Central memory CD8-positive, alpha-beta T cell (primary cell): ENCODE results near the gene ZSWIM6.
A peak's percentile ranks its signal among the peaks of the same experiment; 100 is the strongest.

Experiments
- ATAC-seq: fragments of 150-1000 bp; cut with Tn5 transposase; replicated peaks from 2 replicates; pipeline ENCODE4 v1.10.0; 2022; ENCODE audit warnings: mild to moderate bottlenecking, moderate FRiP score, moderate number of reproducible peaks; ENCODE audit not compliant: poor library complexity, severe bottlenecking; ENCODE audit errors: extremely low read depth
- DNase-seq, 2 donors: peaks; one replicate each; pipeline ENCODE4 v3.0.0; 2021; ENCODE audit warnings: low spot score in 2 of 2
- H3K27ac Mint-ChIP-seq: one replicate; pipeline ENCODE4 v1.8.0; 2022; ENCODE audit warnings: low read depth, mild to moderate bottlenecking, moderate library complexity, mixed read lengths
- H3K27me3 Mint-ChIP-seq: one replicate; pipeline ENCODE4 v1.8.0; 2022; ENCODE audit warnings: mixed read lengths
- H3K36me3 Mint-ChIP-seq: one replicate; pipeline ENCODE4 v1.8.0; 2022; ENCODE audit warnings: mild to moderate bottlenecking, moderate library complexity, mixed read lengths; ENCODE audit not compliant: insufficient read depth
- H3K4me1 Mint-ChIP-seq: one replicate; pipeline ENCODE4 v1.8.0; 2022; ENCODE audit warnings: mixed read lengths
- H3K4me3 Mint-ChIP-seq: one replicate; pipeline ENCODE4 v1.8.0; 2022; ENCODE audit warnings: mild to moderate bottlenecking, moderate library complexity, mixed read lengths
- H3K9me3 Mint-ChIP-seq: one replicate; pipeline ENCODE4 v1.8.0; 2022; ENCODE audit warnings: mixed read lengths

The ZSWIM6 gene

DNA sequence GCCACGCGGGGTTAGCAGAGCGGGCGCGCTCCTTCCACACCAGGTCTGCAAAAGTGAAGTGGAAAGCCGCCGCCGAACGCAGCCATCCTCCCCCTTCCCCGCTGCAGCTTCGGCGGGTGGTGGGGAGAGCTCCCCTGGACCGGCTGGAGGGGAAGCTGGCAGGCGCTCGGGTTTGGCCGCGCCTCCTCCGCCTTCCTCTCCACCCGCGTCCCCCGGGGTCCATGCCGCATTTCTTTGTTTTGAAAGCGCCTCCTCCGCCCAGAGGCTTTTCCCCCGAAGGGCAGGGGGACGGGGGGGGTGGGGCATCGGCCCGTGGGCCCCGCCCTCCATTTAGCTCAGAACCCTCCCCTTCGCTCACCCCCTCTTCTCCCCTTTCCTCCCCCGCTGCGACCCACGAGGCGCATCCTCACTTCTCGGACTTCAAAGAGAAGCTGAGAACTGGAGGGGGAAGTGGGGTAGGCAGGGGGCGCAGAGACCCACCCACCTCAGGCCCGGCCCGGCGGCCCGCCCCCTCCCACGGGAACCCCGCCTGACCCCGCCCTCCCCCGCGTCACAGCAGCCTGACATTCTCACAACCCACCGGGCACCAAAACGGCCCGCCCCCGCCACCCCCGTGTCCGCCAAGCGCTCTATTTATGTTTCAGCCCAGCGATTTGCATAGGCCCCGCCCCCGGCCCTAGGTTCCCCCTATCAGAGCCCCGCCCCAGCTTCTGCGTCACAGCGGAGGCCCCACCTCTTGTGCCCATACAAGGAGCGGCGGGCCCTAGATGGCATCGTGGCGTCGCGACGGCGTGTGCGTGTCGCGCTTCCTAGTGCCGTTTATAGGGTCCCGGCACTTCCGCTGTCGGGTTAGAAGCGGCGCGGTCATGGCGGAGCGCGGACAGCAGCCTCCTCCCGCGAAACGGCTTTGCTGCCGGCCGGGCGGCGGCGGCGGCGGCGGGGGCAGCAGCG is at the start of gene ZSWIM6:
Gene ZSWIM6, plus strand, starts transcription at position 852 of the 951 bp plus-strand sequence. Its CDS starts 15 bp downstream, at position 867.
- H3K9me3 Mint-ChIP-seq, result no peaks in the 10 kb centered on the region
- DNase-seq (peak; percentile 98 to 99), ATAC-seq (peak; percentile 73)
- H3K27ac Mint-ChIP-seq, result peak within 1 kb of the TSS; percentile 98
- peaks cover 66% of the 10 kb centered on the region for H3K4me1 Mint-ChIP-seq
- H3K4me3 Mint-ChIP-seq, result peak within 1 kb of the TSS; percentile 97
- H3K27me3 Mint-ChIP-seq, result no peaks in the 10 kb centered on the region
- H3K36me3 Mint-ChIP-seq, result peaks cover 26% of the 10 kb centered on the region

- no peak overlapping the region for H3K4me3 Mint-ChIP-seq
- no peaks in the 10 kb centered on the region for H3K4me1 Mint-ChIP-seq
- H3K27ac Mint-ChIP-seq, result no peak overlapping the region
- no peaks in the 10 kb centered on the region for H3K9me3 Mint-ChIP-seq
- no peaks in the 10 kb centered on the region for H3K27me3 Mint-ChIP-seq
- ATAC-seq (no peak), DNase-seq (no peak)
- H3K36me3 Mint-ChIP-seq, result no peaks in the 10 kb centered on the region
Measured at GRCh38 chr5:61283471-61283870, 48.6 kb upstream of the ZSWIM6 start.

GRCh38 chr5:61285531-61285930 is 46.5 kb upstream of the ZSWIM6 start:
- no peak overlapping the region for H3K27ac Mint-ChIP-seq
- H3K36me3 Mint-ChIP-seq, result no peaks in the 10 kb centered on the region
- no peaks in the 10 kb centered on the region for H3K4me1 Mint-ChIP-seq
- DNase-seq (no peak), ATAC-seq (no peak)
- no peak overlapping the region for H3K4me3 Mint-ChIP-seq
- H3K9me3 Mint-ChIP-seq, result no peaks in the 10 kb centered on the region
- H3K27me3 Mint-ChIP-seq, result no peaks in the 10 kb centered on the region

GRCh38 chr5:61286446-61287132 is 45.5 kb upstream of the ZSWIM6 start:
- no peaks in the 10 kb centered on the region for H3K27me3 Mint-ChIP-seq
- H3K27ac Mint-ChIP-seq, result no peak overlapping the region
- ATAC-seq, result no peak

GRCh38 chr5:61287474-61287873 is 44.6 kb upstream of the ZSWIM6 start:
- Mint-ChIP-seq H3K4me3 (no peak overlapping the region), H3K4me1 (peaks cover 6% of the 10 kb centered on the region), H3K27me3 (no peaks in the 10 kb centered on the region)

More at GRCh38 chr5:61286446-61287132, 45.5 kb upstream of the ZSWIM6 start:
- Mint-ChIP-seq H3K36me3 (no peaks in the 10 kb centered on the region), H3K4me3 (no peak overlapping the region), H3K9me3 (no peaks in the 10 kb centered on the region), H3K4me1 (peaks cover 6% of the 10 kb centered on the region)
- DNase-seq, result no peak

DNA sequence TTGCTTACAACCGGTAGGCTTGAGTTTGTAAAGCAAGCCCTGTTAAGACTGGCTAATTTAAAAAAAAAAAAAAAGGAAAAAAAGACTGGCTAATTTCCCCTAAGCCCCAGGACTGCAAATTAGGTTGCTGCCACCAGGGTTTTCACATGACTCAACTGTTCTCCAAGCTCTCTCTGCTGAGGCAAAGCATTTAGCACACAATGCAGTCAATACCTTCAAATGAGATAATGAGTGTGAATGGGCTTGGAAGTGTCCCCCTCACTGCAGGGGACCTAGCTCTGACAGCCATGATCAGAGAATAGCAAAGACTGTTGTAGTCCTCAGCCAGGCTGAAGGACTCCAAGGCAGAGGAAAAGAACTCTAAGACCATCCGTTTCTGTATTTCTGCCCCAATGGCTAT is 42.8 kb upstream of the ZSWIM6 start:
- no peaks in the 10 kb centered on the region for H3K36me3 Mint-ChIP-seq
- H3K9me3 Mint-ChIP-seq, result no peaks in the 10 kb centered on the region
- ATAC-seq (no peak), DNase-seq (no peak)
- no peaks in the 10 kb centered on the region for H3K27me3 Mint-ChIP-seq
- peaks cover 6% of the 10 kb centered on the region for H3K4me1 Mint-ChIP-seq
- H3K27ac Mint-ChIP-seq, result no peak overlapping the region
- H3K4me3 Mint-ChIP-seq, result no peak overlapping the region

More at GRCh38 chr5:61287474-61287873, 44.6 kb upstream of the ZSWIM6 start:
- DNase-seq (no peak), ATAC-seq (no peak)
- Mint-ChIP-seq H3K9me3 (no peaks in the 10 kb centered on the region), H3K36me3 (no peaks in the 10 kb centered on the region), H3K27ac (no peak overlapping the region)

GRCh38 chr5:61289669-61290306 is 42.3 kb upstream of the ZSWIM6 start:
- H3K4me3 Mint-ChIP-seq, result no peak overlapping the region
- ATAC-seq (no peak), DNase-seq (no peak)
- no peaks in the 10 kb centered on the region for H3K9me3 Mint-ChIP-seq
- H3K36me3 Mint-ChIP-seq, result no peaks in the 10 kb centered on the region
- peaks cover 6% of the 10 kb centered on the region for H3K4me1 Mint-ChIP-seq
- no peaks in the 10 kb centered on the region for H3K27me3 Mint-ChIP-seq
- H3K27ac Mint-ChIP-seq, result no peak overlapping the region

DNA sequence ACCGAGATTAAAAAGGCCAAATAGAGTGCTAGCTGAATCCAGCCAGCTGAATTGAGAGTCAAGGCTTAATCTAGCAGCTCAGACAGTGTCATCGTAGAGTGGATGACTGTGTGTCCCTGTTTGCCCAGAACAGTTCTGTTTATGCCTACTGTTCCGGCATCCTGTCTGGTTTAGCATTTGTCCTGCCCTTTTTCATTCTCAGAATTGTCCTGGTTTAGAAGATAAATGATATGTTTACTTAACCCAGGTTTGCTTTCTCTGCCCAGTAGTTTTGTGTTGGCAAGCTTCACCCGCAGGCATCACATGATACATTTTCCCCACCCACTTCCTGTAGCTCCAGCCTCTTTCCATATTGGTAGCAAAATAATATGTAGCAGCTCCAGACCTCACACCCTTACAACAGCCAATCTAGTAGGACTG is 41.3 kb upstream of the ZSWIM6 start:
- Mint-ChIP-seq H3K4me3 (no peak overlapping the region), H3K9me3 (no peaks in the 10 kb centered on the region), H3K27ac (no peak overlapping the region), H3K36me3 (no peaks in the 10 kb centered on the region), H3K4me1 (peaks cover 6% of the 10 kb centered on the region), H3K27me3 (no peaks in the 10 kb centered on the region)
- DNase-seq, result no peak
- ATAC-seq, result no peak

DNA sequence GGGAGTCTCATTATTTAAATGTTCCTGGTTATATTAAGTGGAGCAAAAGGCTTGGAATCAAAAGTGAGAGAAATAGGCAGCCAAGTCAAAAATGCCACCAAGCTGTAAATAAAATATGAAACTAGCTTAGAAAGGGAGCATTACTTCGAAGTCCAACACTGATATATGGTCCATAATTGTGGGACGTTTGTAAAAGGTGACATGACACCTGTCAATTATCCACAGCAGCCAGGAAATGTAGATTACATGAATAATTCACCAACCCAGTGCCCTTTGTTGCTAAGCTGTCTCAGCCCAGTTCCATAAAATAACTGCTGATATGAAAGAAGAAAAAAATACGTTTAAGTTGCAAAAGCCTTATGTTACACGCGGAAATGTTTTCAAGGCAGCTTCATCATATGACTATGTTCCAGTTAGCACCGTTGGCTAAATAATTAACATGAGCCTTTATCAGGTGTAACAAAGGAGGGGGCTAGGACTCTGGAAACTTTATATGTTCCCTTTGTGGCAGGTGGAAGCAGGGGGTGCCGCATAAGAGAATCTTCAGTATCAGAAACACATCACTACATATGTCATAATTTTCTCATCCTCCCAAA is 39.9 kb upstream of the ZSWIM6 start:
- Mint-ChIP-seq H3K9me3 (no peaks in the 10 kb centered on the region), H3K4me1 (peaks cover 6% of the 10 kb centered on the region), H3K36me3 (no peaks in the 10 kb centered on the region), H3K4me3 (no peak overlapping the region), H3K27ac (no peak overlapping the region), H3K27me3 (no peaks in the 10 kb centered on the region)
- ATAC-seq (no peak), DNase-seq (no peak)

DNA sequence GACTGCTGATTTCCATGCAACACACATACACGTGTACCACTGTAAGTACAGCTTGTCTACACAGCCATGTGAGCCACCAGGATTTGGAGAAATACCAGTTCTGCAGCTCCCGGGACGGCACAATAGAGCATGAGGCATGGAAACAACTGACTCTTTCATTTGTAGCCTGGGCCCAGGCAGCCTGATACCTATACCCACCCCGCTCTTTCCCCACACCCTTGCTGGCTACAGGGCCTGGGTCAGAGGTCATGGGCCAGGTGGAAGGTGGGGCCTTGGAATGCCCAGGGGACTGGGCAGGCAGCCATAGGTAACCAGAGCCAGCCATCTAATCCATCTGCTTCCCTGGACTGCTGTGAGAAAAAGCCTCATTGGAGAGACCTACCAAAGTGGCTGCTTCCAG is 39.0 kb upstream of the ZSWIM6 start:
- DNase-seq (no peak), ATAC-seq (no peak)
- Mint-ChIP-seq H3K9me3 (no peaks in the 10 kb centered on the region), H3K27ac (no peak overlapping the region), H3K4me3 (no peak overlapping the region), H3K27me3 (no peaks in the 10 kb centered on the region), H3K36me3 (no peaks in the 10 kb centered on the region), H3K4me1 (peaks cover 6% of the 10 kb centered on the region)

GRCh38 chr5:61293873-61294272 is 38.2 kb upstream of the ZSWIM6 start:
- Mint-ChIP-seq H3K4me1 (peaks cover 6% of the 10 kb centered on the region), H3K4me3 (no peak overlapping the region), H3K27me3 (no peaks in the 10 kb centered on the region), H3K9me3 (no peaks in the 10 kb centered on the region), H3K27ac (no peak overlapping the region), H3K36me3 (no peaks in the 10 kb centered on the region)
- DNase-seq (no peak), ATAC-seq (no peak)

DNA sequence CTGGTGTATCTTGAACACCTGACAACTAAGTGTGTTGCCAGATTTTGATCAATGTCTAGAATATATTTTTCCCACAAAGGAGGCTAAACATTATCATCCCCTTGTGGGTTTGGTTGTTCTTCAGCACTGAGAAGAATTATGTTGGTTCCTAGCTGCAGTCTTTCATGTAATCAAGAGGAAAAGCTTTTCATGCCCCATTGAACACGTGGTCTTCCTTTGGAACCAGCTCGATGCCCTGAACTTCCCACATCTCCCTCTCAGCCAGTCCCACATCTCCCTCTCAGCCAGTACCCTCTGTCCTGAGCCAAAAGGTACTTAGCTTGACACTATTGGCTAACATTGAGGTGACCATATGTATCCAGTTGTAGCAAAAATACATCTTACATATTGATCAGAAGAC is 36.7 kb upstream of the ZSWIM6 start:
- Mint-ChIP-seq H3K36me3 (no peaks in the 10 kb centered on the region), H3K4me3 (no peak overlapping the region), H3K27ac (no peak overlapping the region), H3K4me1 (peaks cover 6% of the 10 kb centered on the region), H3K9me3 (no peaks in the 10 kb centered on the region), H3K27me3 (no peaks in the 10 kb centered on the region)
- DNase-seq (no peak), ATAC-seq (no peak)
